ENCODE data around the gene PRKAR2B.

GRCh38 chr7:107078517-107078966, 34.0 kb downstream of the PRKAR2B start:
- no peak for TF ChIP-seq CTCF (IDR thresholded peaks at IDR 0.05; ENCODE audit: low read depth, low read length, missing input control)
- TF ChIP-seq GABPA (IDR thresholded peaks at IDR 0.05 in 1 of 2, conservative IDR thresholded peaks at IDR 0.05 in 1 of 2) = no peak
- no peak for TF ChIP-seq ZBTB33 (IDR thresholded peaks at IDR 0.05)
- no peak for TF ChIP-seq REST (IDR thresholded peaks at IDR 0.05)
- no peak for TF ChIP-seq JUND (IDR thresholded peaks at IDR 0.05)
- no peak for TF ChIP-seq HNF4A (conservative IDR thresholded peaks at IDR 0.05)
- no peak for TF ChIP-seq FOXA1 (IDR thresholded peaks at IDR 0.05)
- no peak for TF ChIP-seq RXRA (IDR thresholded peaks at IDR 0.05)
- TF ChIP-seq SP1 (IDR thresholded peaks at IDR 0.05) = no peak
- TF ChIP-seq RAD21 (IDR thresholded peaks at IDR 0.05) = no peak
- no peak for TF ChIP-seq EGR1 (IDR thresholded peaks at IDR 0.05; ENCODE audit: low read depth in 2 of 2)
- TF ChIP-seq MAX (IDR thresholded peaks at IDR 0.05) = no peak
- TF ChIP-seq NR2F2 (IDR thresholded peaks at IDR 0.05) = no peak
